Measurements from ENCODE around the gene MAPKAPK3.

GRCh38 chr3:50630394-50630793 lies 13.4 kb downstream of the MAPKAPK3 start:
- TF ChIP-seq CTCF (IDR thresholded peaks at IDR 0.05; ENCODE audit: poor library complexity, severe bottlenecking) (no peak), SMC3 (conservative IDR thresholded peaks at IDR 0.05; ENCODE audit: poor library complexity) (no peak), EP300 (conservative IDR thresholded peaks at IDR 0.05; ENCODE audit: poor library complexity, severe bottlenecking) (no peak), EZH2 (IDR thresholded peaks at IDR 0.05; ENCODE audit: borderline replicate concordance, insufficient read depth, low read length, poor library complexity, severe bottlenecking) (no peak), TAF1 (IDR thresholded peaks at IDR 0.05; ENCODE audit: low read depth) (no peak), RAD21 (conservative IDR thresholded peaks at IDR 0.05) (no peak), POLR2AphosphoS5 (IDR thresholded peaks at IDR 0.05) (no peak), MXI1 (conservative IDR thresholded peaks at IDR 0.05; ENCODE audit: poor library complexity, severe bottlenecking) (no peak)
- TF ChIP-seq, protein P1, sequence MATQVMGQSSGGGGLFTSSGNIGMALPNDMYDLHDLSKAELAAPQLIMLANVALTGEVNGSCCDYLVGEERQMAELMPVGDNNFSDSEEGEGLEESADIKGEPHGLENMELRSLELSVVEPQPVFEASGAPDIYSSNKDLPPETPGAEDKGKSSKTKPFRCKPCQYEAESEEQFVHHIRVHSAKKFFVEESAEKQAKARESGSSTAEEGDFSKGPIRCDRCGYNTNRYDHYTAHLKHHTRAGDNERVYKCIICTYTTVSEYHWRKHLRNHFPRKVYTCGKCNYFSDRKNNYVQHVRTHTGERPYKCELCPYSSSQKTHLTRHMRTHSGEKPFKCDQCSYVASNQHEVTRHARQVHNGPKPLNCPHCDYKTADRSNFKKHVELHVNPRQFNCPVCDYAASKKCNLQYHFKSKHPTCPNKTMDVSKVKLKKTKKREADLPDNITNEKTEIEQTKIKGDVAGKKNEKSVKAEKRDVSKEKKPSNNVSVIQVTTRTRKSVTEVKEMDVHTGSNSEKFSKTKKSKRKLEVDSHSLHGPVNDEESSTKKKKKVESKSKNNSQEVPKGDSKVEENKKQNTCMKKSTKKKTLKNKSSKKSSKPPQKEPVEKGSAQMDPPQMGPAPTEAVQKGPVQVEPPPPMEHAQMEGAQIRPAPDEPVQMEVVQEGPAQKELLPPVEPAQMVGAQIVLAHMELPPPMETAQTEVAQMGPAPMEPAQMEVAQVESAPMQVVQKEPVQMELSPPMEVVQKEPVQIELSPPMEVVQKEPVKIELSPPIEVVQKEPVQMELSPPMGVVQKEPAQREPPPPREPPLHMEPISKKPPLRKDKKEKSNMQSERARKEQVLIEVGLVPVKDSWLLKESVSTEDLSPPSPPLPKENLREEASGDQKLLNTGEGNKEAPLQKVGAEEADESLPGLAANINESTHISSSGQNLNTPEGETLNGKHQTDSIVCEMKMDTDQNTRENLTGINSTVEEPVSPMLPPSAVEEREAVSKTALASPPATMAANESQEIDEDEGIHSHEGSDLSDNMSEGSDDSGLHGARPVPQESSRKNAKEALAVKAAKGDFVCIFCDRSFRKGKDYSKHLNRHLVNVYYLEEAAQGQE (IDR thresholded peaks at IDR 0.05; ENCODE audit: borderline replicate concordance): no peak
